ENCODE results near the gene MAEL.

MAEL gene

DNA sequence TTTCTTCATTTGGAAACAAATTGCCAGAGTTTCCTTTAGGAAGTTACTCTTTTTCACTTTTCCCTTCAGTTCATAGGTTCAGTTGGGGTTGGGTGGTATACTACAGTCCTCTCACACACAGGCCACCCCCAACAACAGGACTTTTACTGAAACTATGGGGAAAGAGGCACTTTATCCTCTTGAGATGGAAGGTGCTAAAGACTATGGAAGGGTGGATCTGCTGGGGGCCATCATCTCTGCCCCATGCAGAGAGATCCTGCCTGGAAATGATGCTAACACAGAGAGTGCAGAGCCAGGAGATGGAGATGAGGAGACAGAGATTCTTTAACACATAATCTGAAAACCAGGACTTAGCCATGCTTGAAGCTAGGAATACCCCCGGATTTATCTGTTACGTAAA lies 38.0 kb upstream of the MAEL start:
- no peaks in the 10 kb centered on the region for H3K79me2 ChIP-seq (ENCODE audit: insufficient read depth, low read length)
- no peaks in the 10 kb centered on the region; the same call in 1 of the 2 replicates for H3K36me3 ChIP-seq (ENCODE audit: insufficient read depth, low read length)
- H3K9me2 ChIP-seq (replicated peaks; ENCODE audit: low read depth, low read length) = no peaks in the 10 kb centered on the region
- no peak overlapping the region for H2AFZ ChIP-seq (ENCODE audit: low read length)
- no peaks in the 10 kb centered on the region for H3K9me3 ChIP-seq (ENCODE audit: insufficient read depth, low read depth, low read length)
- no peaks in the 10 kb centered on the region for H3F3A ChIP-seq (ENCODE audit: low read depth)
- no peak for TF ChIP-seq EZH2phosphoT487 (IDR thresholded peaks at IDR 0.05; ENCODE audit: borderline replicate concordance)
- TF ChIP-seq, protein P1, sequence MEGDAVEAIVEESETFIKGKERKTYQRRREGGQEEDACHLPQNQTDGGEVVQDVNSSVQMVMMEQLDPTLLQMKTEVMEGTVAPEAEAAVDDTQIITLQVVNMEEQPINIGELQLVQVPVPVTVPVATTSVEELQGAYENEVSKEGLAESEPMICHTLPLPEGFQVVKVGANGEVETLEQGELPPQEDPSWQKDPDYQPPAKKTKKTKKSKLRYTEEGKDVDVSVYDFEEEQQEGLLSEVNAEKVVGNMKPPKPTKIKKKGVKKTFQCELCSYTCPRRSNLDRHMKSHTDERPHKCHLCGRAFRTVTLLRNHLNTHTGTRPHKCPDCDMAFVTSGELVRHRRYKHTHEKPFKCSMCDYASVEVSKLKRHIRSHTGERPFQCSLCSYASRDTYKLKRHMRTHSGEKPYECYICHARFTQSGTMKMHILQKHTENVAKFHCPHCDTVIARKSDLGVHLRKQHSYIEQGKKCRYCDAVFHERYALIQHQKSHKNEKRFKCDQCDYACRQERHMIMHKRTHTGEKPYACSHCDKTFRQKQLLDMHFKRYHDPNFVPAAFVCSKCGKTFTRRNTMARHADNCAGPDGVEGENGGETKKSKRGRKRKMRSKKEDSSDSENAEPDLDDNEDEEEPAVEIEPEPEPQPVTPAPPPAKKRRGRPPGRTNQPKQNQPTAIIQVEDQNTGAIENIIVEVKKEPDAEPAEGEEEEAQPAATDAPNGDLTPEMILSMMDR (conservative IDR thresholded peaks at IDR 0.05; ENCODE audit: low read length) = no peak
- no peak overlapping the region for H3K9ac ChIP-seq (ENCODE audit: low read depth, low read length, poor library complexity, severe bottlenecking)
- no peak overlapping the region for H3K4me3 ChIP-seq (ENCODE audit: low read length, poor library complexity, severe bottlenecking)
- no peaks in the 10 kb centered on the region for H3K27me3 ChIP-seq (ENCODE audit: insufficient read depth, low read length, poor library complexity, severe bottlenecking)
- no peaks in the 10 kb centered on the region for H4K20me1 ChIP-seq (ENCODE audit: insufficient read depth, low read length, poor library complexity, severe bottlenecking)
- peaks cover under 1% of the 10 kb centered on the region for H3K4me1 ChIP-seq (ENCODE audit: insufficient read depth, low read length, poor library complexity, severe bottlenecking)
- no peak overlapping the region for H3K4me2 ChIP-seq (ENCODE audit: low read depth, low read length, poor library complexity, severe bottlenecking)

DNA sequence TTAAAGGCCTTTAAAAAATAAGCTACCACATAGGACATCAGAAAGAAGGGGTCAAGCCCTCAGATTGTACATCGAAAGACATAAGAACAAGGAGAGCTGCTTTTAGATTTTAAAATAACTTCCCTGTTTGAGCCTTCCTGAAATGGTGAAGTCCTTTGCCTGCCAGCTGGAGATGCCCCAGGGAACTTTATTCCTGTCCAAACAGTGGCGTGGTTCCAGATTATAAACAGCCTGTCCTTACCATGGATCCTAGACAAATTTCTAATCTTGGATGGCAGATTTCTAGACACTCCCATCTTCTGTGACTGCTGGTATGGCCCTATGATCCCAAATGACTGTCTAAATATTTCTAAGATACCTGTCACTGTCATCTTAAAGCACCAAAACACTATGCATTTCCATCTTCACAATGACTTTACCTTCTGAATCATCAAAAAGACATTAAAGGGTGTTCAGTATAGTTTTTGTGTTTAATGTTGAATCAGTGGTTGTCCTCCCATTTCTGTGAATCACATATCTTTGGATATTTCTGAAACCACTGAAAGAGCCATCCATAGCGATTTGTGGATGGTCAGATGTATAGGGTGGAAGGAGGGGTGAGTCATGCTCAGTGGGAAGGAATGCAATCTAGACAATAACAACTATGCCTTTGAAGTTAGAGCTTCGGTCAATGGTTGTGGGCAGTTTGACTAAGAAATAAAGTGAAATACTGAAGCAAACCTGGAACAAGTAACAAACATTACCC lies 36.9 kb upstream of the MAEL start:
- Histone ChIP-seq H3K9me2 (replicated peaks; ENCODE audit: low read depth, low read length) (no peaks in the 10 kb centered on the region), H3K27me3 (ENCODE audit: insufficient read depth, low read length, poor library complexity, severe bottlenecking) (no peaks in the 10 kb centered on the region), H3K9ac (ENCODE audit: low read depth, low read length, poor library complexity, severe bottlenecking) (no peak overlapping the region), H2AFZ (ENCODE audit: low read length) (no peak overlapping the region), H3K36me3 (ENCODE audit: insufficient read depth, low read length) (no peaks in the 10 kb centered on the region; the same call in 1 of the 2 replicates), H3F3A (ENCODE audit: low read depth) (no peaks in the 10 kb centered on the region), H3K9me3 (ENCODE audit: insufficient read depth, low read depth, low read length) (no peaks in the 10 kb centered on the region), H3K4me3 (ENCODE audit: low read length, poor library complexity, severe bottlenecking) (no peak overlapping the region), H3K4me2 (ENCODE audit: low read depth, low read length, poor library complexity, severe bottlenecking) (no peak overlapping the region), H3K79me2 (ENCODE audit: insufficient read depth, low read length) (no peaks in the 10 kb centered on the region), H3K4me1 (ENCODE audit: insufficient read depth, low read length, poor library complexity, severe bottlenecking) (no peaks in the 10 kb centered on the region), H4K20me1 (ENCODE audit: insufficient read depth, low read length, poor library complexity, severe bottlenecking) (no peaks in the 10 kb centered on the region)
- TF ChIP-seq EZH2phosphoT487 (IDR thresholded peaks at IDR 0.05; ENCODE audit: borderline replicate concordance) = no peak
- TF ChIP-seq, protein P1 (conservative IDR thresholded peaks at IDR 0.05; ENCODE audit: low read length) = no peak

DNA sequence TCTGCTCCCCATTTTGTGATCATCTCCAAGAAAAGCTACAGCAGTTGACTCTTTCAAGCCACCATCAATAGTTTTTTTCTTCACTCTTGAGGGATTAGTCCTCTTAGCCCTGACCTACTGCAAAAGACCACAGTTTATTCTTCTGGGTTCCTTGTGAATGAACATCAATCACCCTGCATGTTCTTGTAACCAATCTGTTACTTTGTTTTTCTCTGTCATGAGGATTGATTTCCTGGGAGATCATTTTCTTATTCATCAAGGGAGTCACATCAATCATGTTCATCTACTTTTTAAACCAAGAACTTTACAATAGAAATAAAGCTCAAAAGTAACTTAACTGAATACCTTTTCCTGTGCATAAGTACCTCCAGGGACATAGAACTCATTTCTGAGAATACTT lies 35.6 kb upstream of the MAEL start:
- Histone ChIP-seq H4K20me1 (ENCODE audit: insufficient read depth, low read length, poor library complexity, severe bottlenecking) (no peaks in the 10 kb centered on the region), H3K9me2 (replicated peaks; ENCODE audit: low read depth, low read length) (no peaks in the 10 kb centered on the region), H3K79me2 (ENCODE audit: insufficient read depth, low read length) (no peaks in the 10 kb centered on the region), H3K27me3 (ENCODE audit: insufficient read depth, low read length, poor library complexity, severe bottlenecking) (no peaks in the 10 kb centered on the region), H3K4me3 (ENCODE audit: low read length, poor library complexity, severe bottlenecking) (no peak overlapping the region), H2AFZ (ENCODE audit: low read length) (no peak overlapping the region), H3K9ac (ENCODE audit: low read depth, low read length, poor library complexity, severe bottlenecking) (no peak overlapping the region), H3K36me3 (ENCODE audit: insufficient read depth, low read length) (peaks cover 4% of the 10 kb centered on the region; the same call in 1 of the 2 replicates), H3K4me2 (ENCODE audit: low read depth, low read length, poor library complexity, severe bottlenecking) (no peak overlapping the region), H3F3A (ENCODE audit: low read depth) (no peaks in the 10 kb centered on the region), H3K9me3 (ENCODE audit: insufficient read depth, low read depth, low read length) (no peaks in the 10 kb centered on the region), H3K4me1 (ENCODE audit: insufficient read depth, low read length, poor library complexity, severe bottlenecking) (no peaks in the 10 kb centered on the region)
- TF ChIP-seq, protein P1 (conservative IDR thresholded peaks at IDR 0.05; ENCODE audit: low read length) = no peak
- TF ChIP-seq EZH2phosphoT487 (IDR thresholded peaks at IDR 0.05; ENCODE audit: borderline replicate concordance) = no peak

All from Loucy (cell line).